HG03196 (cell line): ENCODE data around the gene SENP8.
A peak's percentile ranks its signal among the peaks of the same experiment; 100 is the strongest.
"Not testable (repeated sequence)": the region's sequence is repeated elsewhere in the genome, so short reads cannot be mapped to it uniquely, and the experiment has no call there.

ENCODE experiments used
- ATAC-seq: cut with Tn5 transposase; IDR thresholded peaks from one replicate; pipeline ENCODE4 v1.9.1; 2021; ENCODE audit not compliant: unreplicated experiment

The SENP8 gene

DNA sequence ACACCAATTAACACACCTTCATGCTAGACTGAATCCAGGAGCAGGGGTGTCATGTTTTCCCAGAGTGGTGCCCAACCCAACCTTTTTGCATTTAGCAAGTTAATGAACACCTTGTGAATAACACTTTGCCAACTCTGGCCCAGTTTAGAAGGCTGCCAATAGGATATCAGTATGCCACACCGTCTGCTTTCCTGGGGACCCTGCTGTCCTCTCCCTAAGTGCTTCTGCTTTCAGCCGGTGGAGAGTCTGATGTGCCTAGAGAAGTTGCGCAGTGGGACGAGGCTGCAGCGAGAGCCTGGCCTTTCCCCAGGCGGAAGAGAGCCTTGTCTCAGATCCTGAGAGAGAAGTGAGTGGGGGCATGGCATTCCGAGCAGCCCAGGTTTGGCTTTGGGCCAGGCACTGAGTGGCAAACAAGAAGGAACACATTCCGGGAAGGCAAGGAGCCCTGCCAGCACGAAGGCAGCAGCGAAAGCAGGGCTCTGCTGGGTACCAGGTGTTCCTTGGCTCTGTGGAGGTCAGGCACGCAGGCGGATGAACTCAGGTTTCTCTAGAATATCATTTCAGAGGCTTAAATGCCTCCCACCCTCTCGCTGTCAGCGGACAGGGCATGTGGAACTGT is 36.9 kb downstream of the SENP8 start:
- ATAC-seq: no peak

DNA sequence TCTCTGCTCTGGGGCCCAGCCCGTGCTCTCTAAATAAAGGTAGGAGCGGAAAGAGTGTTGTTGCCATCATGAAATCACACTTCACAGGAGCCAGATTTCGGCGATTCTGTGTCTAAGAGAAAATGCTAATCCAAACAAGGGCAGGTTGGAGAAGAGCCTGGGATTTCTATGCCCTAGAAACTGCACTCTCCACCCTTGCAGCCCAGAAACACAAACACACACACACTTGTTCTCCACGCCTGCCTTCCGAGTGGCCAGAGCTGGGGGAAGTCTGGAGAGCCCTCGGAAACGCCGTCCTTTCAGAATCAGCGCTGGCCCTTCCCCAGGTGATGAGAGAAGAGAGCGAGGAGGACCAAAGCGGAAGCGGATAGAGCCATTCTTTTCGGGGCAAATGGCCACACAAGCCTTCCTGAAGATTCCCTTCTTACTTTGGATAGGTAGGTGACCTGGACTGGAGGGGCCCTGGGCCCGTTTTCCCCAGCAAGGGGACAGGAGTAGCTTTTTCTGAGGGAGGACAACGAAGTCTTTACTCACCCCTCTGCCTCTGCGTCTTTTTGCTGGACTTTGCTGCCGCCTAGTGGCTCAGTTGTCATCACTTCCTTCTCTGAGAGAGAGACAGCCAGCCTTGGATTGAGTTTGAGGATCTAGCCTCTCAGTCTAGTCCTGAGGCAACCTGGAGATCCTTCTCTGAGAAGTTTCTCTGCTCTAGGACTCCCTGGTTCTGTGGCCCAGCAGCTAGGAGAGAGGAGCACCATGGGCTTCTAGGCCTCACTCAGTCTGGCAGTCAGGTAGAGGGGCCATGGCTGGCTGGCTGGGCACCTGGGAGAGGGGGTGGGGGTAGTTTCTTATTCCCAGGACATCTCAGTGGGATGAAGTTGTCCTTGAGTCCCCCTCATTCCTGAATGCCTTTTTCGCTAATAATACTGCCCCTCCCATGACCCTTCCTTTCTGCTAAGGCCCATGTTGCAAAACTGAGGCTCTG is 37.7 kb downstream of the SENP8 start:
- ATAC-seq: peak; percentile 70

DNA sequence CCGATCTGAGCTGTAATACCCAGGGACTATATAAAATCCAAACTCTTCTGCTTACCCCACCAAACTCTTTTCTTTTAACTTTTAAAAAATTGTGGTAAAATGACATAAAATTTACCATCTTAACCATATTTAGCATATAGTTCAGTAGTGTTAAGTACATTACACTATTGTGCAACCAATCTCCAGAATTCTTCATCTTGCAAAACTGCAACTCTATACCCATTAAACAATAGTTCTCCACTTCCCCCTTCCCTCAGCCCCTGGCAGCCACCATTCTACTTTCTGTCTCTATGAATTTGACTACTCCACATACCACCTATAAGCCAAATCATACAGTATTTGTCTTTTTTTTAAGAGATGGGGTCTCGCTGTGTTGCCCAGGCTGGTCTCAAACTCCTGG is 38.7 kb downstream of the SENP8 start:
- ATAC-seq: no peak

DNA sequence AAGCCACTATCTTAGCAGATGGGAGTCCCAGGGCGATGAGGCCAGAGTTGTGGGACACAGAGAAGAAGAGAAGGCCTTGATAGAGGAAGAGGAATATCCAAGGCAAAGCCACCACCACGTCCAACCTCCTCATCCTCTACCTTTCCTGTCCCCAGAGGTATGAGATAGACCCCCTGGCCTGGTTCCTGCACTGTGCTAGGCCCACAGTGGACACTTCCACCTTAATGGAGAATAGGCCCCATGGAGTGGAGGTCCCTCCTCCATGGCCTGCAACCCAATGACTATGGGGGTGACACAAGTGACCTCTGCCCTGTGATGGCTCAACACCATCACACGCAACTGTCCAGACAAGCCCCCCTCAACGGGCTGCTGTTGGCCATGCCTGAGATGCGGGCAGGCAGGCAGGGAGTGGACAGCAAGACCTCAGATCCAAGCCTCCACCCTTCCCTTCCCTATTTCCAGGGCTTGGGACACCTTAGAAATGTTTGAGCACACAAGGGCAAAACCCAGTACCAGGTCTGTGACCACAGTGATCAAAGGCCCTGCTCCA is 42.6 kb downstream of the SENP8 start:
- ATAC-seq: no peak

DNA sequence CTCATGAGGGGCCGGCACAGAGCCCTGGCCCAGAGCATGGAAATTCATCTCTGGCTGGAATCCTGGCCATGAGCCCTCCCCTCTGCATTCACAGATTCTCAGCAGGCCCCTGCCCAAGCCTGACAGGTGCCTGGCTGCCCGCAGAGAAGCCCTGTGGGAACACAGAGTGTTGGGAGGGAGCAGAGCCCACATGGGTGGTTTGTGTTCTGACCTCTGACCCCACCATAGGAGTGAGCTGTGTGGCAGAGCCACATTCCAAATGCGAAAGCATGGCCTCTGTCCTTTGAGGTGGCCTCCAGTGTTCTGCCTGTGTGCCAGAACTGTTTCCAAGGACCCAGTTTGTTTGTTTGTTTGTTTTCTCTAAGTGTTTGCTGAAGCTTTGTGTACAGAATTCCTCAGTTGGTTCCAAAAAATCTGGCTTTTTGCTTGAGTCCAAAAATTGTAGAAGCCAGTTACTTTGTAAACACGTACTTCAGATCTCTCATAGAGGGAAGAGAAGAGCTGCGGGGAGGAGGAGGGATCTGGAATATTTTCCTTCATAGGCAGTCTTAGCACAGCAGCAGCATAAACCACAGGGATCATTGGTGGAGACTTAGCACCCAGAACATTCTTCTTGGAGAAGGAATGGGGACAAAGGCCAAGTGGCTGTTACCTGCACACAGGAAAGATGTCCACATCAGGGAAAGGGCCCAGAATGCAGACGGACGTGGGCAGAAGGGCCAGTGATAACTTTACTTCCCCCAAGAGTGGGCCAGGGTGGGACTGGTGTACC is 43.3 kb downstream of the SENP8 start:
- ATAC-seq: no peak

DNA sequence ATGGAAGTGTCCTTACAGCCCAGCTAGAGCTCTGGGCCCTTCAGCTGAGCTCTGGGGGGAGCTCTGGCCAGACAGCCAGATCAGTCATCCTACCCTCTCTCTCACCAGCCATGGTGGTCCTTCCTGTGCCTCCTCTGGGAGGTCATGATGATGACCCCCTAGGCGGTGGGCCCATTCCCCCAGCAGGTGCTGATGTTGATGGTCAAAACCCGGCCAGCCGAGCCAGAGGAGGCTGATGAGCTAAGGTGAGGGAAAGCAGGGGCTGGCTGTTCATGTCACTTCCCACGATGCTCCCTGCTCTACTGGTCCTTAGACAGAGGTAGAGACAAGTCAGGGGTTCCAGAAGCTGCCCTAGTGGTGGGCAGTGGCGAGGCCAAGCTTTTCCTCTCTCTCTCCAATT is 44.4 kb downstream of the SENP8 start:
- ATAC-seq: no peak

DNA sequence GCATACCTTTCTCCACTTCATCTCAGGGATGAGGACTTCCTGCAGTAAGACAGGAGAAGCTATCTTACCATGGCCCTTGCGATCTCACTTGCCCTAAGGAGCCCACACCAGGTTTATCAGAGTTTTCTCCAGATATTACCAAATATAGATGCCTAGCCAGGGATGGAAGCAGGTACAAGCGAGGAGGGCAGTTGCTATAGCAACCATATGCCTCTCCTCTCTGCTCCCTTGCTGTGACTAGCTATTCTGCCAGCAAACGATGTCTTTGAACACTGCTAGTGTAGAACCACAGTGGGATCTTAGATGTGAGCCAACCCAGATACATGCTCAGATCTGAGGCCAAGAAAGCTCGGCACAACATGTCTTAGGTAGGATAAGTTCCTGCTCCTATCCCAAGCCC is 45.5 kb downstream of the SENP8 start:
- ATAC-seq: no peak

DNA sequence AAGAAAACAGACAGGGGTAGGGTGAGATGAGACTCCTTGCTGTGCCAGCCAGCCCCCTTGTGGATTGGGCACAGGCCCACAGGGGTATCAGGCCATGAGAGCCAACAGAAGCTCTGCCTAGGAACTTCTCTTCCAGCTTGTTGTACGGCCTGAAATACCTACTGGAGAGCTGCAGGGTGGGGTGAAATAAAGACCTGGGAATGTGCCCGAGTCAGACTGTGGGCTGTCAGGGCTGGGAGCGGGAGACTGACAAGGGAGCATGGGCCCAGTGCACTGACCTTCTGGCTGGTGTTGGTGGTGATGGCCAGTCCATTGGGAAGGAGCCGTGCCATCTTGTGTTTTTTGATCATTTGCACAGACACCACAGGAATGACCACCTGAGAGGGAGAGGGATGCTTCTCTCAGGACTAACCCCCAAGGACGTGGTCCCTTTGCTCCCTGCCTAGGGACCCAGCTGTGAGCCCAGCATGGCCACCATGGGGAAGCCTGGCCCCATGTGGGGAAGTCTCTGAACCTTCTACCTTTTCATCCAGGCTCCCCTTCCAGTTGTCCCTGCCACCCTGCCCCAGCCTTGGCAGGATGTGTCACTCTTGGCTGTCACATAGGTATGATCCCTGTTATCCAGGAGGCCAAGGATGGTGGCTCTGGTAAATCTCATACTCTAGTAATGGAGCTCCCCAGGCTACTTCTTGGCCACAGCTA is 48.7 kb downstream of the SENP8 start:
- ATAC-seq: no peak

DNA sequence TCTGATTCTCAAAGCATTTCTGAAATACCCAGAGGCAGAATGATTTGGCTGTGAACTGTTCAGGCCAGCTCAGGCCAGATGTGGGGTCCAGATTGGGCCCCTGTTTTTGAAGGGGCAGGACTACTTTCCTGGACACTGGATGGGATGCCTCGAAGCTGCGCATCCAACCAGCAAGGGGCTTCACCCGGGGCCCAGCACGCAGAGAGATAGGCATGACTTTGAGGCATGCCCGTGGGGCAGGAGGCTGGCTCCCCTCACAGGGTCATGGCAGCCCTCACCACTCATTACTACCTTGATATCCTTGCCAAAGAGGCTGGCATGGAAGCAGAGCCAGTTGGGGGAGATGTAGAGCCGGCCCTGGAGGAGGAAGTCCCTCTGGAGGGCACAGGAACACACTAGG is 49.2 kb downstream of the SENP8 start:
- ATAC-seq: no peak

DNA sequence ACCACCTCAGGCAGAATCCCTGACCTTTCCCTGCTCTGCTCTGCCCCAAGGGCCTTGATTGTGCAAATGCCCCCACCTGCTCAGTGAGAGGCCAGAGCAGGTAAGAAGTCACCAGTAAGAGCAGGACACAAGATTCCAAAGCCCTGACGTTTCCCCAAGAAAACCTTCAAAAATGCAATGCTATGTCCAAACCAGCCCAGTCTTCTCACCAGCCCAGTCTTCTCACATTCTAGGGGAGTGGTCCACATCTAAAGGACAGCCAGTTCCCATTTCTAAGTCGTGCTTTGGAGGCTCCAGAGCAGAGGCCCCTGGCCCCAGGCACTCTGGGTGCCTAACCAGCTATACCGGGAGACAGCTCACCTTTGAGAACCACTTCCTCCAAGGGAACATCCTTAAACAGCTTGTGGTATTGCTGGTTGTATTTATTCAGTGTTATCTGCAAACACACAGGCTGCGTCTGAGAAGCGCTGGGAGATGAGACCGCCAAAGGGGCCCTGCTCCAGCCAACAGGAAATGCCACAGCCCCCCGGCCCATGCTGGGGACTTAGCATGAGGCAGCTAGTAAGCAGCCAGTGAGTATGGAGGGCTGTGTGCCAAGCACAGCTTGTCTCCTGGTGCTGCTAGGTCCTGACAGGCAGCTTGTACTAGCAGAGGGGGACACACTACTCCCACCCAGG is 50.1 kb downstream of the SENP8 start:
- ATAC-seq: no peak

DNA sequence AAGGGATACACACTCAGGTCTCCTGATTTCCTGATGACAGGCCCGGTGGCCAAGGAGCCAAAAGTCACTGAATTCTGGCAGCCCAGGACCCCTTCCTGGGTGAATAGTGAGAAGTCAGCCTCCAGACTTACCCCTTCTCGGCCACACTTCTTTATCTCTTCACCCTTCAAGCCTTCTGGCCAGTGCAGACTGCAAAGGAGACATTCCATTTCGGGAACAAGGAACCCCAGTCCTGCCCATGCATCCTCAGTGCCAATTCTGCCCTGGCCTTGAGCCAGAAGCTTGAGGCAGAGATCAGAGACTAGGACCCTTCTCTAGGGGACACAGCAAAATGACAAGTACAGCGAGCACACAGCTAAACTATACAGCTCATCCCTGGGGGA is 50.6 kb downstream of the SENP8 start:
- ATAC-seq: no peak

DNA sequence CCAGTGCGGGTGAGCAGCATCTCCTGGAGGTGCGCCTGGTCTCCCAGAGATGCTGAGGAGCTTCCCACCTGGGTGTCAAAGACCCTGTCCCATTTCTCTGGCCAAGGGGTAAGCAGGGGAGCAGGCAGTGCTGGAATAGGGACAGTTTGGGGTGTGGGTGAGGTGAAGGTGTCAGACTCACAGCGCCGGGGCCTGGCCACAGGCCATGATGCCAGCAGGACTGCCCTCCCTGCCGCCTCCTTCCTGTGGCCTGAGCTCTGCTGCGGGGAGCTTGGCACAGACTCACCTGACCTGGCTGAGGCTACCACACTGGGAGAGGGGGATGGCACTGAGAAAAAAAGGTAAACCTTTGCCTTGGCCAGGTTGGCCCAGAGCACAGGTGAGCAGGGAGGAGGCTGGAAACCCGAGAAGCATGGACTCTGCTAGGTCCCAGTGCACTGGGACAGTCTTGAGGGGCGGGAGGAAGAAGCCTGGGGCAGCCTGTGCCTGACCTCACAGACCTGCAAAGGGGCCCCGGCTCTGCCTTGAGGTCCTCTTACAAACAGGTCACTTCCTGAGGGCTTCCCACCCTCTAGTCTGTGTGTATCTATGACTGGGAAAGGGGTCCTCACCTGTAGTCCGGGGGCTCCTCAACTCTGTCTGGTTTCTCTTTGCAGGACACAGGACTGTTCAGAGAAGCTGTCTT is 51.2 kb downstream of the SENP8 start:
- no peak for ATAC-seq

DNA sequence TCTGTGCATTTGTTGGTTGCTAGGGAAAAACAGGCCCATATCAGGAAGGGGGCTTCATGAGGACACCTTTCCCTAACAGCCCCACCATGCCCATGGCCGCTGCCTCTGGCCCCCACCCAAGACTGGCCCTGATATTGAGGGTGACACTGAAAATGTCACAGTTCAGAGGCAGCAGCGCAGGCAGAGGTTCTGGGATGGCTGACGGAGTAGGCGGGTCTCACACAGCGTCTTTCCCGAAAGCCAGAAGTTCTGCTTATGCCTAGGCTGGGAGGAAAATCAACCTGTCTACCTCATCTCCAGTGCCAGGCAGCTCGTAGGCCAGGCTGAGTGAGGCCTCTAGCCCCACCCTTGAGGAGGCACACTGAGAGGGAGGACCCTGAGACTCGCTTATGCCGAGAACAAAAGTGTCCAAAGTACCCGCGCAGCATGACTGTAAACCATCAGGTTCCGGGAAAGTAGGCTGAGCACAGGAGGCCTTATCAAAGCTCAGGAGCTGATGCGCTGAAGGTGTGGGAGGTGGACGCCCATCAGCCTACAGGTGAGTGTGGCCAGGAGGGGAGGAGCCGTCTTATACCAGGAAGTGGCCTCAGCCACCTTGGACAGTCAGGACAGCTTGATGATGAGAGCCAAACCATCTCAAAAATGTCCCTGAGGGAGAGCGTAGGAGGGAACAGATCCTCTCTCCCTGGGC is 51.9 kb downstream of the SENP8 start:
- no peak for ATAC-seq

DNA sequence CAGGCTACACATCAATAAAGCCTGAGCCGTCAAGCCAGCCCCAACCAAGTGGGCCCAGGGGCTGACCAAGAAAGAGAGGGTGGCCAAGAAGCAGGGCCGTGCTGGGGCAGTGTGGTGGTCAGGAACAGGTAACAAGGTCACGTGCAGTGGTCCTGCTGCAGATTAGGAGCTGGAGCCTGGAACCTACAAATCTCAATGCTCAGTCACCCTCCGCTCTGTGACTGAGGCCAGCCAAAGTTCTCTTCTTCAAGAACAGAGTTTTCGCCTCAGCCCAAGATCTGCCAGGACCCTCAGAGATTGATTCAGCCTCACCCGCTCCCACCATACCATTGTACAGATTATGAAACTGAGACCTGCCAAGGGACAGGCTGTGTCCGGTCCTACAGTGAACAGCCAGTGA is 52.5 kb downstream of the SENP8 start:
- no peak for ATAC-seq

DNA sequence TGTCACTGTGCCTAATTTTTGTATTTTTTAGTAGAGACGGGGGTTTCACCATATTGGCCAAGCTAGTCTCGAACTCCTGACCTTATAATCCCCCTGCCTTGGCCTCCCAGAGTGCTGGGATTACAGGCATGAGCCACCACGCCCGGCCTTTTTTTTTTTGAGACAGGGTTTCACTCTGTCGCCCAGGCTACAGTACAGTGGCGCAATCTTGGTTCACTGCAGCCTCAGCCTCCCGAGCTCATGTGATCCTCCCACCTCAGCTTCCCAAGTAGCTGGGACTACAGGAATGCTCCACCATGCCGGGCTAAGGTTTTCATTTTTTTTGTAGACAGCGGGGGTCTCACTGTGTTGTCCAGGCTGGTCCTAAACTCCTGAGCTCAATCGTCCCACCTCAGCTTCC is 53.8 kb downstream of the SENP8 start:
- ATAC-seq: not testable (repeated sequence)

DNA sequence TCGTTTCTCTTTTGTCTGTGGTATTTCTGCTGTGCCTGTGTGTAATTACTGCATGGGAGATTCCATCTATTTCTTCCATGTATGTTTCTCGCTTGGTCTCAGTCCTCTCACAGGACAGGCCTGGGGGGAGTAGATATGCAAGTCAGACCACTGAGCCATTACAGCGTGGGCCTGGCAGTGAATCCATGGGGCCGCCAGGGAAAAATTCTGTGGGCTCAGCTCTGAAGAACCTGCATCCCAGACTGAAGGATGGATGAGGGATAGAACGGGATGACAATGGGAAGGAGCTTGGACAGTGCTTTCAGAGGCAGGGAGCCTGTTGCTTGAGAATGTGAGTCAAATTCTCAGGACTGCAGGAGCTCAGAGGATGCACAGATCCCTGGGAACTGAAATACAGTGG is 54.6 kb downstream of the SENP8 start:
- no peak for ATAC-seq

DNA sequence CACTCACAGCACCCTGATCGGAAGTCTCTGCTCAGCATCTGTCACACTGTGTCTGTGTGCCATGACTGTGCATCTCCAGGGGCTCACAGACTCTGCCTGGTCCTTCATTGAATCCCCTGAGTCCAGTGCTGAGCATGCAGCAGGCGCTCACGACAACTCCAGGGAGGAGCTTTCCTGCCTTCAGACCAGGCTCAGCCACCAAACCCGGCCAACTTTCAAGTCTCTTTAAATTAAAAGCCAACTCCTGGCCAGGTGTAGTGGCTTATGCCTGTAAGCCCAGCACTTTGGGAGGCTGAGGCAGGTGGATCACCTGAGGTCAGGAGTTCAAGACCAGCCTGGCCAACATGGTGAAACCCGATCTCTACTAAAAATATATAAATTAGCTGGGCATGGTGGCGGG is 55.2 kb downstream of the SENP8 start:
- no peak for ATAC-seq

DNA sequence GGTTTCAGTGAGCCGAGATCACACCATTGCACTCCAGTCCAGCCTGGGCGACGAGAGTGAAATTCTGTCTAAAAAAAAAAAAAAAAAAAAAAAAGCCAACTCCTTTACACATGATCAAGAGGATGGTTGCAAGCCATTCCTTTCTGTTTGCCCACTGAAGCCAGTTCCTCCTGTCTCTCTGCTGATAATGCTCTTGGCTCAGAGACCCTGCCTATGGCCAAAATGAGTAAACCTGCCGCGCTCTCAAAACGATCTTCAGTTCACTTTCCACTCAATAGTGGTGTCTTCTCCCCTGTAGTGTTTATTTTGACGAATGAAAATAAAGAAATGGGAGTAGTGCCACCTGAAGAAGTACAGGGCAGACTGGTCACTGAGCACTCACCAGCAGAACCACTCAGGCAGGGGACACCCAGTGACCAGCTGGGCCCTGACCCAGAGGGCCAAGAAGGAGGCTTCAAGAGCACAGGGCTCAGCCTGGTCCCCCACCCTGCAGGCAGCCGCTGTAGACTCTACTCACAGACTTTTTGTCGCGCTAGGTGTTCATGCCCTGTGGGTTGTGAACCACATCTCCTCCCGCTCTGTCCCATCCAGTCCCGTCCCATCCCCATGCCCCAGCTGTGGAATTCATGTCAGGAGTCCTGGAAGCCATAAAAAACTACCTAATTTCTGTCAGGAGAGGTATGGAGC is 55.8 kb downstream of the SENP8 start:
- ATAC-seq: no peak
